Breast epithelium (tissue), 3 donors: ENCODE measurements around the gene PGBD5.

ENCODE experiments used
- CTCF ChIP-seq, 3 donors: fragments of 450-650 bp; IDR thresholded peaks; one replicate each; pipeline ENCODE4 v1.5.1; 2016 to 2017; ENCODE audit warnings: antibody characterized with exemption in 3 of 3, mild to moderate bottlenecking in 3 of 3, moderate library complexity in 3 of 3
- POLR2A ChIP-seq: fragments of 450-650 bp; IDR thresholded peaks from one replicate; pipeline ENCODE4 v1.6.1; 2016; ENCODE audit warnings: antibody characterized with exemption, mild to moderate bottlenecking, moderate library complexity
- POLR2AphosphoS5 ChIP-seq, 3 donors: sonication (generic); formaldehyde crosslinking; IDR thresholded peaks; one replicate each; pipeline ENCODE4 v1.6.1; 2017; ENCODE audit warnings: antibody characterized with exemption in 3 of 3

- TF ChIP-seq CTCF (IDR thresholded peaks at IDR 0.05) (no peak), POLR2AphosphoS5 (IDR thresholded peaks at IDR 0.05) (no peak), POLR2A (no peak)
Measured at GRCh38 chr1:230352537-230352936, 73.6 kb downstream of the PGBD5 start.
